Mesangial cell (primary cell): ENCODE measurements around the gene NDUFAB1. TPM values are rescaled to one million over a fixed set of nuclear protein-coding genes. Genes with fewer than 3 reads are reported as not detected.

Experiments used
- total RNA-seq: library from RNA; depleted of rRNA; stranded (reverse); fragments of >200 nt; gene quantifications from 2 replicates; pipeline ENCODE4 v1.2.3, GENCODE V29; 2015

NDUFAB1 gene
- 104 and 151 TPM in 2 replicates for total RNA-seq

DNA sequence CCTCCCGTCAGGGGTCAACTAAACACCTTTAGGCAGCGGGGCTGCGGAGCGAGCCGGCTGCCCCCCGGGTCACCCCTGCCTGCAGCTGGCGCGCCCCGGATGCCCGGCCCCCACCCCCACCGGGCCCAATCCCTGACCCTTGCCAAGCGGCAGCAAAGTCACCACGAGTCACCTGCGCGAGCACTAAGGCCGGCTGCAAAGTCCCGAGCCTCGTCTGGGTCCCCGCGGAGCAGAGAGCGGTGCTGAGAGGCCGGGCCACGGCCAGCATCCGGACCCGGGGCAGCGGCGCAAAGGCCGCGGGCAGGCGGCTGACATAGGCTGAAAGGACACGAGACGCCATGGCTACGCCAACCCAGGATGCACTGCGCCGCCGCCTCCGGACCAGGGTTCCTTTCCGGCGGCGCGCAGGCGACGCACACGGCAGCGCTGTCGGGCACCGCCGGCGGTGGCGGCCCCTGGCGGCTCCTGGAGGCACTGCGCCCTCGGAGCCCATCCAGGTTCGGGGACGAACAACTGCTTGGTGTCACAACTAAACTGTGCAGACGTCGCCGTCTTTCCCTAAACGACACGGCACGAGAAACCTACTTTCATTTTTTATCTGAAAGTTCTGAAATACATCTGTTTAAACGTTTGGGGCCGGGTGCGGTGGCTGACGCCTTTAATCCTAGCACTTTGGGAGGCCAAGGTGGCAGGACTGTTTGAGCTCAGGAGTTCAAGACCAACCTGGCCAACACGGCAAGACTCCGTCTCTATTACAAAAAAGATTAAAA, at the start of gene NDUFAB1:
TSS of gene NDUFAB1 (minus strand) at position 366 of the 770 bp plus-strand sequence. CDS start at position 340, 26 bp downstream.

DNA sequence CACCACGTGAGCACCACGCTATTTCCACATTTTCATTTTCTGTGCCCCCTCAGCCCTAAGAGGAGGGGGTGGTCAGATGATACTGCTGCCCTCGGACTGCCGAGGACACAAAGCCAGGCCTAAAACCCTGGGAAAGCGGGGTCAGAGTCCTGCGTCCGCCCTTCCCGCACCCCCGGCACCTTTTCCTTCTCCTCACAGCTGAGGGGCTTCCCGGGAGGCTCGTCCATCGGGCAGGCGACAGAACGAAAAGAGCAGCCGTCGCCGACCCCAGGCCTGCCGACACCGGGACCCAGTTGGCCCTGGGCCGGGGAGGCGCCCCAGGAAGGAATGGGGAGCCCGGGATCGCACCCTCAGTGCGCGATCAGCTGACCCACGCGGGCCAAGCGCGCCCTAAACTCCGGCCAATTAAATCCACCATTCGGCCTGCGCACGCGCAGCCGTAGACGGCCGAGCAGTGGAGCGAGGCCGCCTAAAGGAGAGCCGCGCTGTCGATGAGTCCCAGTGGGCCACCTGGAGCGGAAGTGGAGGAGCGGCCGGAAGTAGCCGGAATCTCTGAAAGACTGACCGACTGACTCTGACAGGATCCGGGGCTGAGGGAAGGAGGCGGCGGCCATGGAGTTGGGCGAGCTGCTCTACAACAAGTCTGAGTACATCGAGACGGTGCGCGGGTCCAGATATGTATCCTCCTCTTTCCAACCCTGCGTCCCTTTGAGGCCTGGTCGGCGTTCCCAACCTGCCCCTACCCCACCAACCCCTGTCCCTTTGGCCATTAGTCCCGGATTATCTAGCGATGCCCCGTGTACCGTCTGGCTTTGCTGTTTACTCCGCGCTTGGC, 45.0 kb upstream of the NDUFAB1 start, which contains the start of the genes DCTN5 and PALB2:
TSS of gene DCTN5 (plus strand) at position 536 of the 835 bp plus-strand sequence. CDS start at position 613, 77 bp downstream.
TSS of gene PALB2 (minus strand) at position 380 of the 835 bp plus-strand sequence. CDS start at position 227, 153 bp downstream.

DNA sequence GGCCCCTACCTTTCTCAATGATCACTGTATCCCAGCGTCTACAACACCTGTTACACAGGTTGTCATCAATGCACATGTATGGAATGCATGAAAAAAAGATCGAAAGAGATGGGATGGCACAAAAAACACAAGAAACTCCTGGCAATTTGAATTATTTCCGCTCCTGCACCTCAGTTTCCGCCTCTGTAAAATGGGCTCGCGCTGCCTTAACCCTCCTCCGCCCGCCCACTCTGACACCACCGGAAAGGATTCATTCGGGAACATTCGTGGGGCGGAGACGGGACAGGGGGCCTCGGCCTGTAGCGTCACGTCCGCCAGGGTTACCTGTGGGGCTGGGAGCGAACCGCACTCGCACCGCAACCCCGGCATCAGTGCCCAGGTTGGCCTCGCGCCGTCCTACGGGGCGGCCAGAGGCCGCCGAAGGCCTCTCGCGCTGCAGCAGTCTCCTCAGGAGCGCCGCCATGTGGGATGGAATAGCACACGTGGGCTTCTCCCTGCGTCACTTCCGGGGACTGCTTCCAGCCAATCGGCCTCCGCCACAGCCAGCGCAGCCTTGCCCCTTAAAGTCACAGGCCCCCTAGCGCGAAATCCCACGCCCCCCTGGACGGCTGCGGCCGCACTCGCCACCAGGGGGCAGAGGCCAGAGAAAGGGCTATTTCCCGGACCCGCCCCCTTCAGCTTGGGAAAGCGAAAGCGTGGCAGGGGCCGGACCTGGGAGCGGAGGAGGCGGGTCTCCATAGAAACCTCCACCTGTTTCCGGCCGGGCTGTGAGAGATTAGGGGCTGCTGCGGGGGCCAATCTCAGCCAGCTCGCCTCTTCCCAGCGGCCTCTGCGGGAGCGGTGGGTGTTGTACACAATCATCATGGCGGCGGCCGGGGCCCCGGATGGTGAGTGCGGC, 39.0 kb downstream of the NDUFAB1 start, which contains the start of the genes EARS2 and UBFD1:
TSS of gene EARS2 (minus strand) at position 470 of the 898 bp plus-strand sequence. CDS start at position 463, 7 bp downstream.
TSS of gene UBFD1 (plus strand) at position 847 of the 898 bp plus-strand sequence. CDS start at position 863, 16 bp downstream.

Other genes with a start within 250 kb of the NDUFAB1 start
- 12.4 and 22.9 TPM in 2 replicates for gene COG7, start 143.1 kb downstream of the NDUFAB1 start, total RNA-seq
- 27.7 and 48.4 TPM in 2 replicates for gene GGA2, start 85.8 kb downstream of the NDUFAB1 start, total RNA-seq
- 23.3 and 49.9 TPM in 2 replicates for gene EARS2, start 39.0 kb downstream of the NDUFAB1 start, total RNA-seq
- gene UBFD1, start 38.6 kb downstream of the NDUFAB1 start, total RNA-seq = 88.2 and 91.0 TPM in 2 replicates
- gene PALB2, start 45.0 kb upstream of the NDUFAB1 start, total RNA-seq = 6.5 and 7.0 TPM in 2 replicates
- 29.2 and 35.7 TPM in 2 replicates for gene DCTN5, start 45.1 kb upstream of the NDUFAB1 start, total RNA-seq
- gene PLK1, start 82.6 kb upstream of the NDUFAB1 start, total RNA-seq = 10.8 and 207 TPM in 2 replicates
- gene ERN2, start 116.9 kb upstream of the NDUFAB1 start, total RNA-seq = 0.38 TPM in 1 of 2 replicates, not detected in the other
- 0.13 TPM in 1 of 2 replicates, not detected in the other for gene CHP2, start 158.7 kb upstream of the NDUFAB1 start, total RNA-seq
- not detected in 2 replicates for gene PRKCB, start 239.7 kb upstream of the NDUFAB1 start, total RNA-seq